ENCODE measurements around the gene AP5S1.
A peak's percentile ranks its signal among the peaks of the same experiment; 100 is the strongest.
"Not testable (repeated sequence)": the region's sequence is repeated elsewhere in the genome, so short reads cannot be mapped to it uniquely, and the experiment has no call there.

Gene AP5S1

DNA sequence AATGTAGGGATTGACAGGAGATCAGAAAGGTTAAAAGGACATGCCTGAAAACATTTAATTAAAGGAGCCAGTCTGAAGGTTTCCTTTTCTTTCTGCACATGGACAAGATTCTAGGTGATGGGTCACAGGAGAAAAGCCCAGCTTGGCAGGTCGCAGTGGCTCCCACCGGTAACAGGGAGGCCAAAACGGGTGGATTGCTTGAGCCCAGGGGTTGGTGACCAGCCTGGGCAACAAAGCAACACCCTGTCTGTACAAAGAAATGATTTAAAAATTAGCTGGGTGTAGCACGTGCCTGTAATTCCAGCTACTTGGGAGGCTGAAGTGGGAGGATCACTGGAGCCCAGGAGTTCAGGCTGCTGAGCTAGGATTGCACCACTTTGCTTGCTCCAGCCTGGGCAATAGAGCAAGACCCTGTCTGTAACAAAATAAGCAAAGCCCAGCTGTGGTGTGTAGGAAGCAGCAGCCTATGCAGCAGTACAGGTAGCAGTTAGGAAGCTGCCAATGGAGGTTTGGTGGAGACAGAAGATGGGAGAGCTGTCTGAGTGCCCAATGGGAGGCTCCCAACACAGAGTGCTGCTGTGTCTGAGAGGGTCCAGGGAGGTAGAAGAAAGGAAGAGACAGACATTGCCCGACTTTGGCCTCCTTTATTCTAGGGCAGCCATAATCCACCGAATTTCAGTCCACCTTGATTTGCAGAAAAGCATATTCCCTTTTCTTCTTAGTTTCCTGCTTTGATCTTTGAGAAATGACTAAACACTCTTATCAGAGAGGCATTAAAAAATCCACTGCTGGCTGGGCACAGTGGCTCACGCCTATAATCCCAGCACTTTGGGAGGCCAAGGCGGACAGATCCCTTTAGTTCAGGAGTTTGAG lies 7.1 kb upstream of the AP5S1 start:
- DNase-seq (ENCODE audit: low read depth), result no peak

DNA sequence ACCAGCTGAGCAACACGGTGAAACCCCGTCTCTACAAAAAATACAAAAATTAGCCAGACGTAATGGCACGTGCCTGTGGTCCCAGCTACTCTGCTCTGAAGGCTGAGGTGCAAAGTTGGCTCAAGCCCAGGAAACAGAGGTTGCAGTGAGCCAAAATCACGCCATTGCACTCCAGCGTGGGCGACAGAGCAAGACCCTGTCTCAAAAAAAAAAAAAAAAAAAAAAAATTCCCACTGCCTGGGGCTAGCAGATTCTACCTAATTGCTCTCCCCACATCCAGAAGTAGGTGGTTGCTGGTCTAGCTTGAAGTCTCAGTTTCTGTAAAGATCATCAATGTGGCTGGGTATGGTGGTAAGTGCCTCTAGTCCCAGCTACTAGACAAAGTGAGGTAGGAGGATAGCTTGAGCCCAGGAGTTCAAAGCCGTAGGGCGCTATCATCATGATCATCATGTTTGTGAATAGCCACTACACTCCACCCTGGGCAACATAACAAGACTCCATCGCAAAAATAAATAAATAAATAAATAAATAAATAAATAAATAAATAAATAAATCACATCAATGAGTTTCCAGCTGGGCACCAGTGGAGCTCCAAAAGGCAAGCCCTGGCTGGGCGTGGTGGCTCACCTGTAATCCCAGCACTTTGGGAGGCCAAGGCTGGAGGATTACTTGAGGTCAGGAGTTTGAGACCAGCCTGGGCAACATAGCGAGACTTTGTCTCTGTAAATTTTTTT lies 6.3 kb upstream of the AP5S1 start:
- no peak for DNase-seq (ENCODE audit: low read depth)

DNA sequence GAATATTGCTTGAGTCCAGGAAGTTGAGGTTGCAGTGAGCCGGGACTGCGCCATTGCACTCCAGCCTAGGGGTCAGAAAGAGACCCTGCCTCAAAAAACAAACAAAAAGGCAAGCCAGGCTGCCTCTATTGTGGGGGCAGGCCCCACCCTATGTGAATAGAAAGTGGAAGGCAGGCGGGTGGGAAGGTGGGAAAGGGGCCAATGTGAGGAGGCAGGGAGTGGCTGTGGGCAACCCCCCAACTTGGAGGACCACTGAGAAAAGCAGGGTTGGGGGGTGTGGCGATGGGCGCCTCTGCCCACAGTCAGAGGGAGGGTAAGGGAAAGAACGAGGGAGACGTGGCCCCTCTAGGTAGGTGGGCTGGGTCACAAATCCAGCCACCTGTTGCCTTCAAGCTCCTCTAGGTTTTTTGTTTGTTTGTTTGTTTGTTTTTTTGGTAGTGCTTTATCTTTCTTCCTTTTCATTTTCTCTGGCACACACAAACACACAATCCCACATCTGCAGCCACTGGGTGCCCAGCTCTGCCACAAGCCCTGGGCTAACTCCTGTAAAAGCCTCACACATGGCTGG lies 5.3 kb upstream of the AP5S1 start:
- DNase-seq (ENCODE audit: low read depth), result no peak

DNA sequence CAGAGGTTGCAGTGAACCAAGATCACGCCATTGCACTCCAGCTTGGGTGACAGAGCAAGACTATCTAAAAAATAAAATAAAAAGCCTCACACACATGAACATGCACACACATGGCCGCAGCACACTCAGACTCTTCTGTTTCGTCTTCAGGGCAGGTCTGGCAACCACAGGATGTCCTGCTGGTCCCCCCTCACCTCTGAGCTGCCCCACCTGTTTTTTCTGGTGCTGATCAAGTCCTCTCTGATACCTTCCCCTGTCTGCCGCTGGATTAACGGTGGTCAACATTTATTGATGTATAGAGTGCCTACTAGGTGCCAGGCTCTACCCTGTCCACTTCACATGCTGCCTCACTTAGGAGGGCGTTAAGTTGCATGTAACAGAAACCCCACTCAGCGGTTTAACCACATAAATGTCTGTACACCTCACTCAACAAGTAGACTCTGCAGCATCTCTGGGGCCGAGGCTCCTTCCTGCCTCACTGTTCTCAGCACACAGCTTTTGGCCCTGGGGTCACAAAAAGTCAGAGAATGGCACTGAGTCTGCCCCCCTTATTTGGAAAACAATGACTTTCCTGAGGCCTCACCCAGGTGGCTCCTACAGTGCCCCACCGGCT lies 4.5 kb upstream of the AP5S1 start:
- DNase-seq (ENCODE audit: low read depth), result no peak

GRCh38 chr20:3818155-3819151 lies 1.9 kb upstream of the AP5S1 start:
- peak; percentile 90 for DNase-seq (ENCODE audit: low read depth)

DNA sequence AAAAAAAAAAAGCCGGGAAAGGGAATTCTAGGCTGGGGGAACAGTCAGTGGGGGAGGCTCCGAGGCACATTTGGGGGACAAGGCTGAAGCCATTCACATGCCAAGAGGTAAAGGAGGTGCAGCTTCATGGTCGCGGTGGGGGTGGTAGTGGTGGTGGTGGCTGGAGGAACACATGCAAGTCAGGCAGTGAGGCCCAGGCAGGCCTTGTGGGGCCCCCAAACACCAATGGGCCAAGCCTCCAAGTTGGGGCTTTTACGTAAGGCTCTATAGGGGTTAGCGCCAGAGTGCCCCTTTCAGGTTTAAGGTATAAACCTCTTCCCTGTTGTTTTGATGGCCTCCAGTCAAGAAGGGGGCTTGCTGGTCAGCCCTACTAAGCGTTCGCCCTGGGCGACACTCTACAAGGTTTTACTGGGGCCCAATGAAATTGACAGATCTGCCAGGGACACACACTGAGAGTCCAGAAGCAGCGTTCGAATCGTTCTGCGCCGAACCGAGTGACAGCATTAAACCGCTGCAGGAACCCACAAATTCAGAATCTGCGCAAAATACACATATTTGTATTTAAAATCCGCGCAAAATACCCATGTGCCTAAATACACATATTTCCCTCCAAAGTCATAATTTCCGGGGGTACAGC lies 818 bp upstream of the AP5S1 start:
- no peak for DNase-seq (ENCODE audit: low read depth)

DNA sequence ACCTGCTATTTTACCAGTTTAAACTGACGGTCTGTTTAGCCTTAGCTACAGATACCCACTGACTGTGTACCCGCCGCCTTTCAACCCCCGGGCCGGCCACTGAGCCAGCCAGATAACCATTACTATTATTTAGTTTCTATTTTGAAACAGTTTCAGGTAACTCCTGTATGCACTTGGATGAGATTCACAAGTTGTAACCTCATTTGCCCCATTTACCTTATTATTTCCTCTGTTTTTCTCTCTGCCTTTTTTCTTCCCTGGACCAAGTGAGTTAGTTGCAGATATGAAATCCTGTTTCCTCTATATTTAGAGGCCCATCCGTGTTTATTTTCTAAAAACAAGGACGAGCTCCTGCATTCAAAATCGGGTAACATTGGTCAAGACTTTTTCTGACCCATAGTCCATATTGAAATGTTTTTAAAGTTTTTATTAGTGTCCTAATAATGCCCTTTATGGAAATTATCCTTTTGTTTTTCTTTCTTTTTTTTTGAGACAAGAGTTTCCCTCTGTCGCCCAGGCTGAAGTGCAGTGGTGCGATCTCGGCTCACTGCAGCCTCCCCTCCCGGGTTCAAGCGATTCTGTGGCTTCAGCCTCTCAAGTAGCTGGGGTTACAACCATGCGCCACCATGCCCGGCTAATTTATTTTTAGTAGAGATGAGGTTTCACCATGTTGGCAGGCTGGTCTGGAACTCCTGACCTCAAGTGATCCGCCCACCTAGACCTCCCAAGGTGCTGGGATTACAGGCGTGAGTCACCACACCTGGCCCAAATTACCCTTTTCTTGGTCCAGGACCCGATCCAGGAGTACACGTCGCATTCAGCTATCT lies 767 bp downstream of the AP5S1 start:
- no peak for DNase-seq (ENCODE audit: low read depth)

- no peak for DNase-seq (ENCODE audit: low read depth)
These were observed 1.6 kb downstream of the AP5S1 start for GRCh38 chr20:3821996-3822395.

DNA sequence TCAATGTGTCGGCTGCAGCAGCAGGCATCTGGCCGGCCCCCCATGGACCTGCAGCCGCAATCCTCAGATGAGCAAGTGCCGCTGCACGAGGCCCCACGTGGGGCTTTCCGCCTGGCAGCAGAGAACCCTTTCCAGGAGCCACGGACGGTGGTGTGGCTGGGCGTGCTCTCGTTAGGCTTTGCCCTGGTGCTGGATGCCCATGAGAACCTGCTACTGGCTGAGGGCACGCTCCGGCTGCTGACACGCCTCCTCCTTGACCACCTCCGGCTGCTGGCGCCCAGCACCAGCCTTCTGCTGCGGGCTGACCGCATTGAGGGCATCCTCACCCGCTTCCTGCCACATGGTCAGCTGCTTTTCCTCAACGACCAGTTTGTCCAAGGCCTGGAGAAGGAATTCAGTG lies 3.5 kb downstream of the AP5S1 start:
- no peak for DNase-seq (ENCODE audit: low read depth)

DNA sequence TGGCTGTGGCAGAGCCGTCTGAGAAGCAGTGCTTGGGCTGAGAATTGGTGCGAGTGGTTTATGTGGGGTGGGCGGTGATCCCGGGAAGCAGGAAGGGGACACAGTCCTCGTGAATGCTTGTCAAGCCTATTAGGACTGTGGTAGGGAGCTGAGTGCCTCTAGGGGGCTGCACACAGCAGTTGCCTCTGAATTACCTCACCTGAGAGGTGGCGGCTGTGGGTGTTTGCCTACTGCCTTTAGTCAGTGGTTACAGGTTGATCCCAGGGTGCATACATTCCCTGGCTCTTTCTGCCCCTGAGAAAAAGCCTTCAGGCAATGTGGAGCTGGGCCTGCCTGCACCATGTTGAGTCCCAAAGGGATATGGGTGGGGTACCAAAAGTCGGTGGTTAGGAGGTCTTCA lies 5.2 kb downstream of the AP5S1 start:
- DNase-seq (ENCODE audit: low read depth), result no peak

GRCh38 chr20:3826420-3826819 lies 6.1 kb downstream of the AP5S1 start:
- DNase-seq (ENCODE audit: low read depth), result no peak

- no peak for DNase-seq (ENCODE audit: low read depth)
These were observed 8.5 kb downstream of the AP5S1 start for GRCh38 chr20:3828798-3829197.

- not testable (repeated sequence) for DNase-seq (ENCODE audit: low read depth)
These were observed 9.5 kb downstream of the AP5S1 start for GRCh38 chr20:3829891-3830290.

DNA sequence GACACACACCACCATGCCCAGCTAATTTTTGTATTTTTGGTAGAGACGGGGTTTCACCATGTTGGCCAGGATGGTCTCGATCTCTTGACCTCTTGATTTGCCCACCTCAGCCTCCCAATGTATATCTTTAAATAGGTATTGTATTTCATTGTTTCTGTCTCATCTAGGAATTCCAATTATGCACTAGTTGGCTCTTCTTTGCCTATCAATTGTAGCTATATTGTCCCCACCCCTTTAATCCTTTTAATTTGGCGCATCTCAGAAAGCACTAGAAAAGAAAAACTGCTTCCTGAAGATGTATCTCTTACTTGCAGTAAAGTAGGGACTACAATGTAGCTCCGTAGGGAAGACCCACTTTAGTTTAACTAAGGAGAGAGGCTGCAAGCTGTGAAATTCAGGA lies 15.8 kb downstream of the AP5S1 start:
- DNase-seq (ENCODE audit: low read depth), result no peak

DNA sequence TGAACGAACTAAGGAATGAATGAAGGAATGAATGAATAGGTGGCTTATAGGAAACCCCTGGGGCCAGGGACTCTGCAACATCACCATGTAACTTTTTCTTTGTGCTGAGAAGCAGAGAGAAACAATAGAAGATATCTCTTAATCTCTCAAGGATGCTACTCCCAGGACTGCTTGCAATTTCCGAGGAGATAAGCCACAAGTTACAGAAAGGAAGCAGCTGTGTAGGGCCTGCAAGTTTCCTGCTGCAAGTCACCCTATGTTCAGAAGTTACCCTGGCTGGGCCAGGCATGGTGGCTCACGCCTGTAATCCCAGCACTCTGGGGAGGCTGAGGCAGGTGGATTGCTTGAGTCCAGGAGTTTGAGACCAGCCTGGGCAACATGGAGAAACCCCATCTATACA lies 19.0 kb downstream of the AP5S1 start:
- DNase-seq (ENCODE audit: low read depth), result no peak

- DNase-seq (ENCODE audit: low read depth), result peak; percentile 91
These were observed 19.9 kb downstream of the AP5S1 start for GRCh38 chr20:3840201-3840600.

DNA sequence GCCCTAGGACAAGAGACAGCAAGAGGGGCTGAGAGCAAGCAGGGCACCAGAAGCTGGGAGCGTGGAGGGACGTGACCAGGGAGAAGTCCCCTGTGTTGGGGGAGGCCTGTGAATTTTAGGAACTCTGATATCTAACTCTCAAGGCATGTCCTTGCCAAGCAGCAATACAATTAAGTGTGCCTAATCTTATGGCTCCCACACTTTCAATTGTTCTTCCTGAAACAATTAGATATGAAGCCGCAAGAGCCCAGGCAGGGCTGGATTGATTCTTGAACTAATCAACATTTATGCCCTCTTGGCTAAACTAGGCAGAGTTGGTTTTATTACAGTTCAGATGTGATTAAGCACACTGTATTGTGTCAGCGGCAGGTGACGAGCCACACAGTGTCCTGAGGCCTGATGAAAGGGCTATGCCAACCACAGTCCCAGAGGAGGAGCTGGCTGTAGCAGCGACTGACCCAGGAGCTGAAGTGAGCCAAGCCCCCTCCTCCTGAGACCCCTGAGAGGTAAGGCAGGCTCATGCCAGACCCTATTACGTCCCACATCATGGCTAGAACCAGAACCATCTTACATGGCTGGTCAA lies 22.1 kb downstream of the AP5S1 start:
- no peak for DNase-seq (ENCODE audit: low read depth)

DNA sequence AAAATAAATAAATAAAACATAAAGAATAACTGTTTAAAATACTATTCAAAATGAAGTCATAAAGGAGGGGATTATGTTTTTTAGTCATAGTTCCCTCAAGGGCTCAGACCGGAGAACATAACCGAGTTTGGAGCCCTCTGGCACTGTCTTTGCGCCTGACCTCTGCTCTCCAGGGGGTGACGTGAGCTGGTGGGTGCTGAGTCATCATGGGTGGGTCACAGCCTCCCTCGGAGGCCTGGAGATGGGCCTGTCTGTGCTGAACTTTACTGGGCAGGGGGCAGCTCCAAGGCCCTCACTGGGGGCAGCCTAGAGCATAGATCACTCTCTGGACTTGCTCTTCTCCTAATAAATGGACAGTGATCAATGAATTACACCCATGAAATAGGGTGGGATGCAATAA lies 23.1 kb downstream of the AP5S1 start:
- peak; percentile 95 for DNase-seq (ENCODE audit: low read depth)

DNA sequence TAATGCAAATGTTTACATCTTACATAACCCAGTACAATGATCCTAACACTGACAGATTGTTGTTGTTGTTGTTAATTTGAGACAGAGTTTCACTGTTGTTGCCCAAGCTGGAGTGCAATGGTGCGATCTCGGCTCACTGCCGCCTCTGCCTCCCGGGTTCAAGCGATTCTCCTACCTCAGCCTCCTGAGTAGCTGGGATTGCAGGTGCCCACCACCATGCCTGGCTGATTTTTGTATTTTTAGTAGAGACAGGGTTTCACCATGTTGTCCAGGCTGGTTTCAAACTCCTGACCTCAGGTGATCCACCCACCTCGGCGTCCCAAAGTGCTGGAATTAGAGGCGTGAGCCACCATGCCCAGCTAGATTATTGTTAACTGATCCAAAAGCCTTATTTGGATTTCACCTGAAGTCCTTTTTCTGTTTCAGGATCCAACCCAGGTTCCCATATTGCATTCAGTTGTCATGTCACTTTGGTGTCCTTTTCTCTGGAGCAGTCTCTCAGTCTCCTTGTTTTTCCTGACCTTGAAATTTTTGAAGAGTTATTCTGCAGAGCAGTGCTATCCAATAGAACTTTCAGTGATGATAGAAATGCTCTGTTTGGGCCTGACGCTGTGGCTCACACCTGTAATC lies 23.8 kb downstream of the AP5S1 start:
- DNase-seq (ENCODE audit: low read depth), result not testable (repeated sequence)

Data from ELR (cell line).